Ecto neural progenitor cell (in vitro differentiated cells): ENCODE data around the gene ROBO2.

ENCODE experiments used
- DNase-seq: peaks from one replicate; pipeline ENCODE4 v3.0.0-alpha.2; 2018; ENCODE audit warnings: low spot score

The ROBO2 gene

DNA sequence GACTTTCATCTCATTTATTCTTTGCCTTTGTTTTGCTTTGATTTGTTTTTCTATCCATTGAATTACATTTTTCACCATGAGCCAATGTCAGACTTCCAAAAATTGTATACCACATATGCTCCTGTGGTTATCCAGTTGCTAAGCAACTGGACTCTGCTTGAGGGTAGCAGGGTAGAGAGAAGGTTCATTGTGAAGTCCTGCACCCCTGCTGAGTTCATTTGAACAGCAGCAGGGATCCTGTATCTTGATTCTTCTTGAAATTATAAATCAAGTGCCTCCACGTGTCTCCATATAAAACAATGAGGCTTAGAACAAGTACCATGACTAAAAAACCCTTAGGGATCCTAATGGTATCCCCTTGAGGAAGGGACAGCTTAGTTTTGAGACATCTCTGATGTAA lies 449.3 kb downstream of the ROBO2 start:
- no peak for DNase-seq

DNA sequence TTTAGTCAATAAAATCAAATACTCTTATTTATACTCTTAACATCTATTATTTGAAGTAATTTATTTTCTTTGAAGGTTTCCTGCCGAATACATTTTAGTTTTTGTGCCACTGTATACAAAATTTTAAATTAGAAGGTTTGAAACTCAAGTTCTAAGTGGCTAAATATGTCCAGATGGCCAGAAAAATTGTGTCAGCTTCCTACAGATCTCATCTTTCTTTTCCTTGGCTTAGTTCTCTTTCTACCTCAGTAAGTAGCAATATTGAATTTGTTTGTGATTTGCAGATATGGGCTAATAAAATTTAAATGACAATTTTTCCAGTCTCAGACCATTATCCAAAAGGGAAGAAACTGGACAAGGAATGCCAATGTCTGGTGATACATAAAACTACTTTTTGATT lies 452.1 kb downstream of the ROBO2 start:
- DNase-seq, result no peak

DNA sequence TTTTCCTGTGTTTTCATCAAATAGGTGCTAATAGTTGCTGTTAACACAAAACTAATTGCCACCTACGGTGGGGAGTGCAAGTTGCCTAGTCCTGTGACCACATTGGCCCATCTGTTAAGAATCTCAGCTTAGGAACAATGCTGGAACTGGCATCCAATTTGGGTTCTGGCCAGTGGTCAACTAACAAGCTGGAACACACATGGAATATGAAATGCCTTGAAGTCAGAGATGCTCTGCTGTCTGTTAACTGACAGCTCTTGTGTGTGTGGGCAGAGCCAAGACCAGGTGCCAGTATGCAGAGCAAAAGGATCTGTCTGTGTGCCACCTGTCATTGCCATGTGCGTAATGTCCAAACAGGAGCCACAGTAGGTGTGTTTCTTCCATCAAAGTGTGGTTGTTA lies 460.8 kb downstream of the ROBO2 start:
- no peak for DNase-seq

DNA sequence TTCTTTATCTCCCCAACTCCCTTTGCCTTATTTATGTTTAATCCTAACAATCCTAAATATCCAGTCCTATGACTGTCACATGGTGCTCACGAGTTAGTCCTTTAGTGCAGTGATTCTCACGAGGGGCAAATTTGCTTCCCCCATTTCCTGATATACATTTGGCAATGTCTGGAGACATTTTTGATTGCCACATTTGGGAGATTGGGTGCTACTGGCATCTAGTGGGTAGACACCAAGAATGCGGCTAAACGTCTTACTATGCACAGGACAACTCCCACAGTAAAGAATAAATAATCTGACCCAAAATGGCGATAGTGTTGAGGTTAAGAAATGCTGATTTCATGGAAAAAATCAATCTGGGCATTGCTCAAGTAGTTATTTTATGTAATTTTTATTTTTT lies 466.5 kb downstream of the ROBO2 start:
- no peak for DNase-seq

DNA sequence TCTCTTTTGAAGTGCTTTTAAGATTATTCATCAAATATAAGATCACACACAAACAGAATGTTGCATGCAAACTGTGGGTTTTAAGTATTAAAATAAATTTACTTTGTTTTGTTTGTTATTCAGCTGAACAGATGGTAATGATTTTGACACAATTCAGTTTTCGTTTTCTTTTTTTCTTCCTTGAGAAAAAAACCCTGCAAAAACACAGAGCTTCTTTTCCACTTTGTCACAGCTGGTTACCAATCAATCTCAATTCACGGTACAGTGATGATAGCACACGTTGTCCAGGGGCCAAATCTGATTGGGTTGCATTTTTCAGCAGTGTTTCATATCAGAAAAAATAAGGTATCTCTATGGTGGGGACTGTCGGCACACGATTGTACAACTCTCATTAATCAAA lies 473.6 kb downstream of the ROBO2 start:
- DNase-seq, result no peak

DNA sequence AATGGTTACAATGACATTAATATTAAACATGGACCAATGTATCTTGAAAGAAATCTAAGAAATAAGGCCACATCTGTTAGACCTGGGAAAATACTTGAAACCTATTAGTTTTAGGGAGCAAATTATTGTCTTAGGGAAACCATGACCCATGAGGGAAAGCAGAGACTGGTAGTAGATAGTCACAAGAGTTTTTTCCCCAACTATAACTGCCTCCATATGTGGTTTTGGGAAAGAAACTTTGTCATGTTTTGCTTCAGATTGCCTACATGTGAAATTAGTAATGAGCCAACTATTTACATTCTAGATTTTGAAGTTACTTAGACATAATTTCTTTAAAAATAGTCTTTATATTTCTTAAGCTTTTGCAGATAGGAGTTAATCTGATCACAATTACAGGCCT lies 474.9 kb downstream of the ROBO2 start:
- no peak for DNase-seq

DNA sequence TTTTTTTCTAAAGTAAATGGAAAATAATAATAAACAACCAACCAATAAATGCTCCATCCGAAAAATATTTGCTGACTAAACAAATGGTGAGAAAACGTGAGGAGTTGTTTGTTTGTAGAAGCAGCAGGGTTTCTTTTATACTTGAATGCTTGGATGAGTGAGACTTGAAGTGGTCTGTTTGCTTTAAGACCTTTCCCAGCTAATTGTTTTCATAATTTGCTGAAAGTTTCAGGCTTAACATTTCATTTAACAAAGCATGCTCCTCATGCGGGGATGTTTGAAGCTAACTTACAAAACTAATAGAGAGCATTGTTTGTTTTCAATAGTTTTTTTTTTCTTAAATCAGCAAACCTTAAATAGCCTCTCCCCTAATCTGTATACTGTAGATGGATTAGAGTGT lies 484.6 kb downstream of the ROBO2 start:
- DNase-seq, result no peak

DNA sequence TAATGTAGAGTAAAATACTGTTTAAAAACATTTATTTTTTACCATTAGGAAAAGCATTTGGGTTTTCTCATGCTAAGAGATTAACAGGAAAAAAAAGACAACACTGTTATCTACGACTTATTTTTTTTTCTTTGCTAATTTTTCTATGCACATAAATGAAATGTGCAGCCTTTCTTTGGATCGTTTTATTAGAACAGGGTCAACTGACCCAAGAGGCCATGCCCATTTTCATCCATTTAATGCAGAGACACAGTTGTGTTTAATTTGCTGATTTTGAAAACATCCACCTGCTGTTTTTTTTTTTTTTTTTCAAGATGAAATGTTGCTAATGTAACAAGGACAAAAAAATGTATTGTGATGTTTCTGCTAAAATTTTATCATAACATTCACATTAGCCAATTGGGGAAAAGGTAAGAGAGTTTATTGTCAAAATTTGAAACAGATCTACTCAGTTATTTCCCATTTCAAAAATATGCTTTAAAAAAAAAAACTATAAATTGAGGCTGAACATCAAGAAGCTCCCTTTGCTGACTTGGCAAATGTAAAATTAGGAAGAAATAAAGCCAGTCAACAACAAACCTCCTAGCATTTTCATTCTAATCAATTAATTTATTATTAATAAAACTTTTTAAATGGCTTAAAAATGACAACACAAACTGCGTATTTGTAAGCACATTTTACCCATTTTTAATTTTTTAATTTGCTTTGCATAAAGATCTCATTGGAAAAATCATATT lies 485.2 kb downstream of the ROBO2 start:
- no peak for DNase-seq

DNA sequence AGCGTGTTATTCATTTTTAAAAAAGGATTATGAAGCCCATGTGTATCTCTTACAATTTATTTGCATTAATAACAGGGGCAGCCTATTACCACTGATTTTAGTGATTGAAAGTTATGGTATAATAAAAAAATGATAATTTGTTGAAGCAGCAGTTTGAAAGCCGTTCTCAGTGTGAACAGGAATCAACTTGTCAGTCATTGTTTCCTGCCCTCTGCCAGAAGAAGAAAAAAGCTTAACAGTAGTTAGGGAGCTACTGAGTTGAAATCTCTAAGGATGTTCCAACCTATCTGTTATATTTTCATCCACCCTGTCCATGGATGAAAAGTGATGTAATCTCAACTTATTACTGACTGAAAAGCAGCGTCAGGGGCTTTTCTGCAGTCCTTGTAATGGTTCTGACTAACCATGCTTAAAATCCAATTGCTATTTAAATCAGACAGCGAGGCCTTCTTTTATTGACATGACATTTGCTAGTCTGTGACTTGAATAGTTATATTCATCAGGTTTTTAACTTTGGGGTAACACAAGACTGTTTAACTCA lies 486.7 kb downstream of the ROBO2 start:
- DNase-seq, result no peak

DNA sequence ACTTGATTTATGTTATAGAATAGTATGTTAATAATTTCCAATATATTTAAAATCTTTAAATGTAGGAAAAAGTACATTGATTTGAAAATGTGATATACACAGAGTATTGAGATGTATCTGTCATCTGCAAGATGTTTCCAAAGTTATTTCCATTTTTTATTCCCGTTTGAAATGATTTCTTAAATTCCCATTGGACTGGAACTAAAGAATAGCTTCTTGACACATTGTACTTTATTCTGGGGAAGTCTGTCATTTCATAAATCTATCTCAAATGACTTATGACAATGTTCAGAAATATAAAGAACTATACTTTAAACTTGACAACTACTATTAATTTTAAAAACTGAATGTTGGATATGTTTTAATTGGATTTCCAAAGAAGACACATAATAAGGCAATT lies 489.6 kb downstream of the ROBO2 start:
- no peak for DNase-seq

DNA sequence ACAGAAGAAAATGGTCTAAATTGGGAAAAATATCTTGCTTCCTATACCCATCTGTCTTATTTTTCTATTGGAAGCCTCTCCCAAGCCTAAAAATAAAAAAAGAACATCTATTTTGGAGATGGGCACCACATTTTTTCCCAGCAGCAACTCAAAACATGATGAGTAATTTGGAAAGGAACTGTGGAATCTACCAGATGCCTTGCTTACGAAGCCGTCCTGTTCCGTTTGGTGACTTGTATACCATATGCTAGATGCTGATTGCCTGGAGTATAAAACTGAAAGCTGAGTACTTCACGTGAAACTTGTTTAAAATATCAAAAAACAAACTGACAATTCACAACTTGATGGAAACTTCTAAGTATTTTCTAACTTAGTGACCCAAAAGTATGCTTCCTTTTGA lies 491.0 kb downstream of the ROBO2 start:
- DNase-seq, result no peak

DNA sequence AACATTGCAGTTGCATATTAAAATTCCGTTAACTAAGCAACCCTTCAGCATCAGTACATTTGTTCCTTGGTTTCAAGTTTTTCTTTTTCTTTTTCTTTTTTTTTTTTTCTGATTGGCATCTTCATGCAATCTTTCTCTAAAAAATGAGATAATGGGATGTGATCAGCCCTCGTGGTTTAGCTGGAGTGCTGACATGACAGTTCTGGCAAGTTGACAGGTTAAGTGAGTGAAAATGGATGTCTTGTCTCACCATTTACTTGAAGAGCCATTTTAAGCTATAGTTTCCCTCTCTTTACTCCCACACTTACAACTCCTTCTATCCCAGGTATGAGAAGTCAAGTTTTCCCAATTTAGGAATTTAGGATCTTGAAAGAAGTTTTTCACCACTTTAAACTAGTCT lies 495.2 kb downstream of the ROBO2 start:
- no peak for DNase-seq

DNA sequence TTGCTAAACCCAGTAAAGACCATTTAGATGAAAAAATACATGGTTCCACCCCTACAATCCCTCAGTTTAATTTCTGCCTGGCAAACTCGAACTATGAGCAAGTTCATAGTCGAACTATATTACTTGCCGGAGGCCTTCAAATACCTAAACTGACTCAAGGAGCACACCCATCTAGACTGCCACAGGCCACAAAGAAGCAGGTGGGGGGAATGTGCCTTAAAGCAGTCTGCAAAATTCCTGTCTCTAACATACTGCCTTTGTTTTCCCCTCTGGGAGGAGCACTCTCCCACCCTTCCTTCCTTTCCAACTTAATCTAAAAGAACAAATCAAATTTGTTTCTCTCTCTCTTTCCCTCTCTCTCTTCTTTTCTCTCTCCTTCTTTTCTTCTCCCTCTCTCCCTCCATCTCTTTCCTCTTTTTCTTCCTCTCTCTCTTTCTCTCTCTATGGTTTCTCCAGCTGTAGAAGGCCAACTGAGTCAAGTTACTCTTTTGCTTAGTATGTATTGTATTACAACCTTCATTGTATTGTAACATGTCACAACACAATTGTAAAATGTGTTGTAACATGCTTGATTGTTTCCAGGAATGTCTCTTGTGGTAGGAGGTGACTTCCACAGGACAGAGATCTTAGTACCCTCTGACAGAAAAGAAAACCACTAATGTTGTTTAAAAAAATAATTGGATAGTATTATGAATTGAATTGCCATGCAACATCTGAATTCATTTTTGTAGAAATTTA lies 496.3 kb downstream of the ROBO2 start:
- no peak for DNase-seq

DNA sequence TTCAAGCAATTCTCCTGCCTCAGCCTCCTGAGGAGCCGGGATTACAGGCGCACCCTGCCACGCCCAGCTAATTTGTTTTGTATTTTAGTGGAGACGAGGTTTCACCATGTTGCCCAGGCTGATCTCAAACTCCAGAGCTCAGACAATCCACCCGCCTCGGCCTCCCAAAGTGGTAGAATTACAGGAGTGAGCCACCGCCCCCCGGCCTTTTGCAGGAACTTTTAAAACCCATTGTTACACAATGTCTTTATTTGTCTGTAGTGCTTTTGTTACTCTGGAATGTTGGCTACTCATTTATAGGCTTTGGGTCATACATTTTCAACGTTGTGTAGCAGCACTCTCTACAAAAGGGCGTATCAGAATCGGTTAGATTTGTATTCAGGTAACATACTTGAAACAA lies 499.1 kb downstream of the ROBO2 start:
- no peak for DNase-seq

DNA sequence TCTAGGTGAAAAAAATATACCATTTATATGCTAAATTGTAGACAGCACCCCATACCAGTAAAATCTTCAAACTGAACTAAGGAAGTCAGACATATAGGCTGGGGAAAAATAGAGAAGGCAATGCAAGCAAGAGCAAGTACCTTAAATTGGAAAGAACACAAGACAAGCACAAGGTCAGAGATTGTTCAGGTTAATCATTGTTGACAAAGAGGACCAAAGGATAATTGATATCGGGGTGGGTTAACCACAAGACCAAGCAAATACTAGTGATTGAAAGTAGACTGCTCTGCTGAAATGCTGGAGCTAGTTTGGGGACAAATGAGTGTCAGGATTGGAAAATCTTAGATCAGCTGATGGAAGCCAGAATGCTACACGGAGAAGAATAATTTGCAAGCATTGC lies 499.8 kb downstream of the ROBO2 start:
- DNase-seq, result no peak

DNA sequence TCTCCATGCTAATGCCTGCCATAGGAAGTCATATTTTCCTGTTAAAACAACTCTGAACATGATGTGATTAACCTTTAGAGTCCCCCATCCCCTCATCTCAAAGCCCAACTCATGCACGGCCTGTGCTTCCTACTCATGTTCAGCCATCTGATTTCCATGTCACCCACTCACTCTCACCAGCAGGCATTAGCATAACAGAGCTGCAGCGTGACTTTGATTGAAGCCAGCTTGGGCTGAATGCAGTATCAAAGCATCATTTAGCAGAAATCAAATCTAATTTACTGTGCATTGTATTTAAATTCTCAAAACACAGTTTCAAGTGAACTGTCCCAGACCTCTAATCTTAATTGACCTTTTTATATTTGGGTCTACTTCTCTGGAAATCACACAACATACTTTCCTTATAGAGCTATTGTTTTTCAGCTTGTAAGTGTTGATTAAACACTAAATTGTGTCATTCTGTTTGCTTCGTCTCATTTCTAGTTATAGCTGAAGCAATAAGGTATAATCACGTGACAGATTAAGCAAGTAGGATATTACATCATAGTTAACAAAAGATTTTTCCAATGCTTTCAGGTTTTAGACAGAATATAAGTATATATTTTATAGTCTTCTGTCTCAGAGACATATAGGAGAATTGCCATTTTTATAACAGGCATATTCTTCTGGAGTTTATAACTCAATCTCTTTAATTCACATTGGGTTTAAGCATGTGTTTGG lies 501.5 kb downstream of the ROBO2 start:
- DNase-seq, result no peak

DNA sequence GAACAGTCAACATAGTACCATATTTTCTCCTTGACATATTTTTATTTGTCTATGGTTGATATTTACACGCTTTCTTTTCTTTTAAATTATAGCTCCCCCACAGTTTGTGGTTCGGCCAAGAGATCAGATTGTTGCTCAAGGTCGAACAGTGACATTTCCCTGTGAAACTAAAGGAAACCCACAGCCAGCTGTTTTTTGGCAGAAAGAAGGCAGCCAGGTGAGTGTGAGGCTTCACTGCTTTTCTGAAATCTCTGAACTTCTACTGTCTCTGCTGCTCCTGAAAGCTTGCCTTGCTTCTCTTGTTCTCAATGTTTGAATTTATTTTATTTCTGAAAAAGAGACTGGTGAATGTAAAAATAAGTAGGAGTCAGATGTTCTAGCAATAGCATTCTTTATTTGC lies 506.3 kb downstream of the ROBO2 start:
- DNase-seq, result no peak

DNA sequence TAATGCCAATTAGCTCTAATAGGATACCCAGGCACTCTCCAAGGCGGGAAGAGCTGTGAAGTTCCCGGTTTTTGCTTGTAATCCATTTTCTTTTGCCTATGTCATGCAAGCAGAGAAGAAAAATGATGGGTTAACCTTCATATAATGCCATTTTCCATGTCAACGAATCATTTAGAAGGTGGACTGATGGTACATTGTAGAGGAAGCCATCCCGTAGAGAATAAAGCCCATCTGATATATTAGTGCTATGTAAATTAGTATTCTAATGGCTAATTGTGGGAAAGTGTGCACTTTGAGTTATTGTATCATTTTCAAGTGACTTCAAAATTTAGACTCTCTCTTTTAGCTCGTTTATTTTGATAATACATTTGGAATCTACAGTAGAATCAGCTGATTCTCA lies 509.1 kb downstream of the ROBO2 start:
- DNase-seq, result no peak

DNA sequence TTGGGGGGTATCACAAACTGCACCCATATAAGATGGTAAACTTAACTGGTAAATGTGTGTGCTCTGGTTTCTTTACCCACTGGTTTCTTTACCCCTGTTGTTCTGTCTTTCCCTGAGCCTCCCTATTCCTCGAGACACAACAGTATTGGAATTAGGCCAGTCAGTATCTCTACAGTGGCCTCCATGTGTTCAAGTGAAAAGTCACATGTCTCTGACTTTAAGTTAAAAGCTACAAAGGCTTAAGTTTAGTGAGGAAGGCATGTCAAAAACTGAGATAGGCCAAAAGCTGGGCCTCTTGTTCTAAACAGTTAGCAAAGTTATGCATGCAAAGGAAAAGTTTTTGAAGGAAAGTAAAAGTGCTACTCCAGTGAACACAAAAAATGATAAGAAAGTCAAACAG lies 513.3 kb downstream of the ROBO2 start:
- DNase-seq, result no peak

DNA sequence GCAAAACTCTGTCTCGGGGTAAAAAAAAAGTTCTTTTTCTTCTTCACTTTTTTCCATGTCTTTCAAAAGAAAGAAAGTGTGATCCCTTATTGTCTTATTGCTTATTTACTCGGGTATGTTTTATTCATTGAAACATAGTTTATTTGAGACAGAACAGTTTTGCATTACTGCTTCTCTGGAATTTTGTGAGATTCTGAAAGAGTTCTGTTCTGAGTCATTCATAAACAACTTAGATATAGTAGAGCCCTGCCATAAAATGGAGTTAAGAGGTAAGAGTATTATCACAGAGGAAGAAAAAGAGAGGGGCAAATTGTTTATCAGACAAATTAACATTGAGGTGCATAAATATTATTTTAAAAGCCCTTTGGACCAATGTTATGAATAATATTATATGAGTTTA lies 522.2 kb downstream of the ROBO2 start:
- no peak for DNase-seq

DNA sequence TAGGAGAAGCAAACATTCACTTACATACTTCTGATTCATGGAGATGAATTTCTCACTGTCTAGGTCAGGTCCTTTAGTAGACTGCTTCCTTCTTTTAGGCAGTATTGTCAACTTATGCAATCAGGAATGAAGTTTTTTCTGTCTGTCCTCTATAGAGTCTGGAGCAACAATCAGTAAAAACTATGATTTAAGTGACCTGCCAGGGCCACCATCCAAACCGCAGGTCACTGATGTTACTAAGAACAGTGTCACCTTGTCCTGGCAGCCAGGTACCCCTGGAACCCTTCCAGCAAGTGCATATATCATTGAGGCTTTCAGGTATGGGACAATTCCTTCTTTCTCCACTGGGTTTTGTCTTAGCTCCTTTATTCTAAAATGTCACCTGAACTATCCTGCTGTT lies 523.1 kb downstream of the ROBO2 start:
- DNase-seq, result no peak

DNA sequence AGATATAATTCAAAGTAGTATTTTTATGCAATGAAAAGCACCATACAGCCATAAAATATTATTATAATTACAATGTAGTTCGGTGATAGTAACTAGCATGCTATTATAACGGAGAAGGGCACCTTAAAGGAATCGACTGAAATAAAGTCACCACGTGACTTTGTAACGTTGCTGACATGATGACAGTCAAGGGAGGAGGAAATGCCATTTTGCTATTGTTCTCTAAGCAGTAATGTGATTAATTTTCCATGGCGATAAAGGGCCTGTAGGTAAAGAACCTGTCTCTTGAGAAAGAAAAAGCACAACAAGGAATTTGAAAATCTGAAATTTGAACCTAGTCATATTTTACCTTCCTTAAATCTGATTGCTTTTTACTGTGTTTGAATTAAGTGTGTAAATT lies 526.2 kb downstream of the ROBO2 start:
- DNase-seq, result no peak
